Astrocyte (in vitro differentiated cells and primary cell): ENCODE measurements around the gene SLFN12L. TPM values are rescaled to one million over a fixed set of nuclear protein-coding genes. Genes with fewer than 3 reads are reported as not detected.
A peak's percentile ranks its signal among the peaks of the same experiment; 100 is the strongest.

Experiments used
- DNase-seq: peaks from one replicate; pipeline ENCODE4 v3.0.0-alpha.2; 2010; ENCODE audit warnings: low read depth
- FAIRE-seq: peaks from 2 replicates; lab custom pipeline; 2011; peaks lifted over from hg19 to GRCh38; lab: Jason Lieb, UNC
- H2AFZ ChIP-seq: 2 replicates; pipeline ENCODE4 v1.6.0; 2012; ENCODE audit warnings: low read depth, low read length, inconsistent platforms
- H3K27ac ChIP-seq: 2 replicates; pipeline ENCODE4 v1.5.1; 2011; ENCODE audit warnings: low read depth, low read length, inconsistent platforms
- H3K27me3 ChIP-seq: 2 replicates; pipeline ENCODE4 v1.6.0; 2011; ENCODE audit warnings: low read length, inconsistent platforms; ENCODE audit not compliant: insufficient read depth
- H3K36me3 ChIP-seq: 2 replicates; pipeline ENCODE4 v1.5.1; 2011; ENCODE audit warnings: low read length, inconsistent platforms; ENCODE audit not compliant: insufficient read depth
- H3K4me1 ChIP-seq: 2 replicates; pipeline ENCODE4 v1.5.1; 2011; ENCODE audit warnings: low read length, inconsistent platforms; ENCODE audit not compliant: insufficient read depth
- H3K4me2 ChIP-seq: 2 replicates; pipeline ENCODE4 v1.6.0; 2012; ENCODE audit warnings: low read length, inconsistent platforms
- H3K4me3 ChIP-seq: 2 replicates; pipeline ENCODE4 v1.5.1; 2011; ENCODE audit warnings: low read depth, mild to moderate bottlenecking, low read length, inconsistent platforms; ENCODE audit not compliant: insufficient read depth
- H3K79me2 ChIP-seq: 2 replicates; pipeline ENCODE4 v1.6.0; 2012; ENCODE audit warnings: mild to moderate bottlenecking, low read length, inconsistent platforms; ENCODE audit not compliant: insufficient read depth
- H3K9ac ChIP-seq: 2 replicates; pipeline ENCODE4 v1.6.0; 2012; ENCODE audit warnings: mild to moderate bottlenecking, low read length, inconsistent platforms
- H3K9me3 ChIP-seq: 2 replicates; pipeline ENCODE4 v1.5.1; 2012; ENCODE audit warnings: low read depth, mild to moderate bottlenecking, low read length, inconsistent platforms; ENCODE audit not compliant: insufficient read depth
- H4K20me1 ChIP-seq: 2 replicates; pipeline ENCODE4 v1.6.0; 2012; ENCODE audit warnings: low read length, inconsistent platforms; ENCODE audit not compliant: insufficient read depth
- H3K27ac Mint-ChIP-seq: one replicate; pipeline ENCODE4 v1.8.0; 2021; ENCODE audit warnings: mild to moderate bottlenecking, mixed read lengths; ENCODE audit not compliant: unreplicated experiment
- H3K27me3 Mint-ChIP-seq: one replicate; pipeline ENCODE4 v1.8.0; 2021; ENCODE audit warnings: low read depth, mixed read lengths; ENCODE audit not compliant: unreplicated experiment
- H3K36me3 Mint-ChIP-seq: one replicate; pipeline ENCODE4 v1.8.0; 2021; ENCODE audit warnings: low read depth, mixed read lengths; ENCODE audit not compliant: unreplicated experiment
- H3K4me1 Mint-ChIP-seq: one replicate; pipeline ENCODE4 v1.8.0; 2021; ENCODE audit warnings: low read depth, mixed read lengths; ENCODE audit not compliant: unreplicated experiment
- H3K4me3 Mint-ChIP-seq: one replicate; pipeline ENCODE4 v1.8.0; 2021; ENCODE audit warnings: mild to moderate bottlenecking, moderate library complexity, mixed read lengths; ENCODE audit not compliant: unreplicated experiment
- H3K9me3 Mint-ChIP-seq: one replicate; pipeline ENCODE4 v1.8.0; 2021; ENCODE audit warnings: mild to moderate bottlenecking, mixed read lengths; ENCODE audit not compliant: unreplicated experiment
- CTCF ChIP-seq: IDR thresholded peaks from 2 replicates; pipeline ENCODE4 v1.5.1; 2011; ENCODE audit warnings: low read depth, mild to moderate bottlenecking, inconsistent platforms, low read length, moderate library complexity; ENCODE audit not compliant: insufficient read depth
- EZH2 ChIP-seq: IDR thresholded peaks from 2 replicates; pipeline ENCODE4 v1.6.1; 2012; ENCODE audit warnings: mild to moderate bottlenecking, low read length, inconsistent platforms; ENCODE audit not compliant: insufficient read depth
- total RNA-seq: library from RNA; stranded (reverse); gene quantifications from 2 replicates; pipeline ENCODE4 v1.2.1, GENCODE V29; 2021

SLFN12L gene
- total RNA-seq, 1 donor from 2014 or later, result 0.14 TPM

GRCh38 chr17:35541434-35541833 lies 4.0 kb upstream of the SLFN12L start:
- Histone ChIP-seq H3K36me3 (no peaks in the 10 kb centered on the region), H3K9ac (no peak overlapping the region), H3K27me3 (peaks cover 7% of the 10 kb centered on the region), H3K27ac (no peak overlapping the region), H3K79me2 (no peaks in the 10 kb centered on the region), H3K4me2 (no peak overlapping the region), H2AFZ (no peak overlapping the region), H3K4me3 (no peak overlapping the region), H3K9me3 (no peaks in the 10 kb centered on the region), H3K4me1 (no peaks in the 10 kb centered on the region), H4K20me1 (no peaks in the 10 kb centered on the region)
- TF ChIP-seq EZH2 (no peak), CTCF (no peak)
- Mint-ChIP-seq H3K9me3 (peaks cover 2% of the 10 kb centered on the region), H3K27ac (no peak overlapping the region), H3K4me3 (no peak overlapping the region), H3K27me3 (peaks cover 5% of the 10 kb centered on the region), H3K36me3 (no peaks in the 10 kb centered on the region), H3K4me1 (peaks cover 3% of the 10 kb centered on the region)
- DNase-seq (no peak), FAIRE-seq (no peak)

GRCh38 chr17:35540589-35541404 lies 3.3 kb upstream of the SLFN12L start:
- Histone ChIP-seq H3K79me2 (no peaks in the 10 kb centered on the region), H3K4me3 (peak overlapping the region; percentile 47), H2AFZ (peak overlapping the region; percentile 42), H3K4me2 (peak overlapping the region; percentile 76), H3K9ac (no peak overlapping the region), H3K9me3 (no peaks in the 10 kb centered on the region), H3K27ac (no peak overlapping the region), H3K36me3 (no peaks in the 10 kb centered on the region), H4K20me1 (no peaks in the 10 kb centered on the region), H3K27me3 (peaks cover 7% of the 10 kb centered on the region), H3K4me1 (no peaks in the 10 kb centered on the region)
- no peak overlapping the region for H3K4me3 Mint-ChIP-seq
- FAIRE-seq, result no peak
- no peaks in the 10 kb centered on the region for H3K36me3 Mint-ChIP-seq
- H3K9me3 Mint-ChIP-seq, result peaks cover 2% of the 10 kb centered on the region
- TF ChIP-seq CTCF (no peak), EZH2 (no peak)
- no peak overlapping the region for H3K27ac Mint-ChIP-seq
- no peak for DNase-seq
- H3K27me3 Mint-ChIP-seq, result peaks cover 3% of the 10 kb centered on the region
- H3K4me1 Mint-ChIP-seq, result peaks cover 3% of the 10 kb centered on the region

- Histone ChIP-seq H3K27ac (no peak overlapping the region), H3K36me3 (no peaks in the 10 kb centered on the region), H3K27me3 (peaks cover 7% of the 10 kb centered on the region), H3K9ac (no peak overlapping the region), H2AFZ (no peak overlapping the region), H4K20me1 (no peaks in the 10 kb centered on the region), H3K79me2 (no peaks in the 10 kb centered on the region), H3K4me2 (no peak overlapping the region), H3K4me3 (no peak overlapping the region), H3K4me1 (no peaks in the 10 kb centered on the region), H3K9me3 (no peaks in the 10 kb centered on the region)
- Mint-ChIP-seq H3K27me3 (peaks cover 3% of the 10 kb centered on the region), H3K4me3 (no peak overlapping the region), H3K27ac (no peak overlapping the region), H3K4me1 (peaks cover 3% of the 10 kb centered on the region), H3K9me3 (no peaks in the 10 kb centered on the region), H3K36me3 (no peaks in the 10 kb centered on the region)
- FAIRE-seq (no peak), DNase-seq (no peak)
- no peak for TF ChIP-seq CTCF
- TF ChIP-seq EZH2, result no peak
Measured at GRCh38 chr17:35539659-35540026, 2.2 kb upstream of the SLFN12L start.
